CD8-positive, alpha-beta memory T cell (primary cell): Measurements from ENCODE around the gene DMRTC2. TPM values are rescaled to one million over a fixed set of nuclear protein-coding genes. Genes with fewer than 3 reads are reported as not detected.

Experiments used
- CTCF ChIA-PET: fragments of 350-600 bp; sonication (Branson Sonifier 250); formaldehyde crosslinking; loops from one replicate; lab custom pipeline; 2021; ENCODE audit warnings: antibody characterized with exemption; lab: Charles Lee
- POLR2A ChIA-PET: fragments of 350-600 bp; sonication (Branson Sonifier 250); formaldehyde crosslinking; loops from one replicate; lab custom pipeline; 2021; ENCODE audit warnings: antibody characterized with exemption; lab: Charles Lee
- DNase-seq, 5 donors: peaks; one replicate each; pipeline versions ENCODE4 v3.0.0 to v3.0.0-alpha.2; 2020 to 2022; ENCODE audit warnings: mixed read lengths in 1 of 5
- H3K27ac ChIP-seq: one replicate; pipeline ENCODE4 v1.7.0; 2013; ENCODE audit warnings: low read depth, mild to moderate bottlenecking, low read length, moderate library complexity
- H3K27me3 ChIP-seq: 2 replicates; pipeline ENCODE4 v1.7.0; 2013; ENCODE audit warnings: low read length, mild to moderate bottlenecking; ENCODE audit not compliant: insufficient read depth, poor library complexity, severe bottlenecking
- H3K36me3 ChIP-seq: 2 replicates; pipeline ENCODE4 v1.7.0; 2013; ENCODE audit warnings: mild to moderate bottlenecking, low read length, moderate library complexity; ENCODE audit not compliant: insufficient read depth
- H3K4me1 ChIP-seq: 2 replicates; pipeline ENCODE4 v1.7.0; 2013; ENCODE audit warnings: mild to moderate bottlenecking, low read length, moderate library complexity; ENCODE audit not compliant: insufficient read depth
- H3K4me3 ChIP-seq: 2 replicates; pipeline ENCODE4 v1.7.0; 2013; ENCODE audit warnings: mild to moderate bottlenecking, low read length
- H3K9me3 ChIP-seq: 2 replicates; pipeline ENCODE4 v1.7.0; 2013; ENCODE audit warnings: mild to moderate bottlenecking, low read length
- H3K27ac Mint-ChIP-seq, 8 donors: one replicate each; pipeline ENCODE4 v1.8.0; 2020 to 2021; ENCODE audit warnings: mixed read lengths in 8 of 8, mild to moderate bottlenecking in 6 of 8, inconsistent platforms in 3 of 8, moderate library complexity in 3 of 8
- H3K27me3 Mint-ChIP-seq, 2 donors: one replicate each; pipeline ENCODE4 v1.8.0; 2020 to 2021; ENCODE audit warnings: mixed read lengths in 2 of 2, mild to moderate bottlenecking in 1 of 2, moderate library complexity in 1 of 2
- H3K36me3 Mint-ChIP-seq, 3 donors: one replicate each; pipeline ENCODE4 v1.8.0; 2020 to 2021; ENCODE audit warnings: mixed read lengths in 3 of 3, inconsistent platforms in 1 of 3, mild to moderate bottlenecking in 1 of 3
- H3K4me1 Mint-ChIP-seq, 3 donors: one replicate each; pipeline ENCODE4 v1.8.0; 2020 to 2021; ENCODE audit warnings: mixed read lengths in 3 of 3, inconsistent platforms in 1 of 3, mild to moderate bottlenecking in 1 of 3
- H3K4me3 Mint-ChIP-seq, 7 donors: one replicate each; pipeline ENCODE4 v1.8.0; 2020 to 2021; ENCODE audit warnings: mixed read lengths in 7 of 7, mild to moderate bottlenecking in 6 of 7, moderate library complexity in 4 of 7, inconsistent platforms in 2 of 7
- H3K9me3 Mint-ChIP-seq, 5 donors: one replicate each; pipeline ENCODE4 v1.8.0; 2020 to 2022; ENCODE audit warnings: mixed read lengths in 5 of 5, mild to moderate bottlenecking in 3 of 5, moderate library complexity in 2 of 5, inconsistent platforms in 1 of 5
- polyA plus RNA-seq: library from polyadenylated mRNA; unstranded; fragments of 300-500 nt; fragmentation: Illumina TruSeq; gene quantifications from one replicate; pipeline ENCODE4 v1.2.3, GENCODE V29; 2021
- total RNA-seq, 2 experiments: library from RNA; stranded (reverse); gene quantifications; one replicate each; pipeline ENCODE4 v1.2.3, GENCODE V29; 2021

DMRTC2 gene
- total and polyA plus RNA-seq, 3 experiments from 2014 or later: not detected

- CTCF ChIA-PET: interaction anchor here (1.5 to 13.0 kb wide), 5 partner anchors 11 to 53 kb away, joined by 4 to 227 read pairs (median 12); partner anchors contain the start of genes CD79A and RPS19
- H3K9me3 ChIP-seq: no peaks in the 10 kb centered on the region
- Mint-ChIP-seq H3K4me3 (peak overlapping the region in 1 of 7 donors; percentile 18), H3K9me3 (no peaks in the 10 kb centered on the region), H3K27ac (peak overlapping the region in 4 of 8 donors; percentile 87 to 97 (median 94)), H3K36me3 (peaks cover 13 to 71% (median 24%) of the 10 kb centered on the region in 3 donors), H3K4me1 (peaks cover 54 to 78% (median 63%) of the 10 kb centered on the region in 3 donors), H3K27me3 (peaks cover 0 to under 1% of the 10 kb centered on the region in 2 donors)
- peak overlapping the region; percentile 32 for H3K4me3 ChIP-seq
- peaks cover 82% of the 10 kb centered on the region for H3K4me1 ChIP-seq
- no peaks in the 10 kb centered on the region for H3K27me3 ChIP-seq
- H3K27ac ChIP-seq: no peak overlapping the region
- H3K36me3 ChIP-seq: peaks cover 66% of the 10 kb centered on the region
- POLR2A ChIA-PET: interaction anchor here (1.2 to 10.3 kb wide), 4 partner anchors 15 to 36 kb away, joined by 3 to 190 read pairs (median 25); partner anchors contain the start of genes CD79A, ERFL and RPS19
- DNase-seq: no peak
Measured at GRCh38 chr19:41892173-41892902, 47.5 kb downstream of the DMRTC2 start.

GRCh38 chr19:41893899-41894298, 49.1 kb downstream of the DMRTC2 start:
- Histone ChIP-seq H3K4me3 (no peak overlapping the region), H3K4me1 (peaks cover 83% of the 10 kb centered on the region), H3K27me3 (no peaks in the 10 kb centered on the region), H3K27ac (no peak overlapping the region), H3K9me3 (no peaks in the 10 kb centered on the region), H3K36me3 (peaks cover 78% of the 10 kb centered on the region)
- DNase-seq: peak in 1 of 5 donors; percentile 47
- Mint-ChIP-seq H3K27me3 (no peaks in the 10 kb centered on the region), H3K4me3 (peak overlapping the region in 3 of 7 donors; percentile 28 to 55 (median 39)), H3K27ac (peak overlapping the region in 7 of 8 donors; percentile 36 to 95 (median 64)), H3K4me1 (peaks cover 54 to 81% (median 68%) of the 10 kb centered on the region in 3 donors), H3K9me3 (no peaks in the 10 kb centered on the region), H3K36me3 (peaks cover 16 to 74% (median 19%) of the 10 kb centered on the region in 3 donors)
- ChIA-PET CTCF (no interaction called here), POLR2A (no interaction called here)

- Mint-ChIP-seq H3K27me3 (no peaks in the 10 kb centered on the region), H3K27ac (peak overlapping the region in 7 of 8 donors; percentile 36 to 95 (median 73)), H3K4me3 (peak overlapping the region in 1 of 7 donors; percentile 58), H3K4me1 (peaks cover 53 to 81% (median 68%) of the 10 kb centered on the region in 3 donors), H3K9me3 (no peaks in the 10 kb centered on the region), H3K36me3 (peaks cover 18 to 74% (median 19%) of the 10 kb centered on the region in 3 donors)
- H3K27me3 ChIP-seq: no peaks in the 10 kb centered on the region
- H3K27ac ChIP-seq: no peak overlapping the region
- no peak for DNase-seq
- ChIA-PET CTCF (interaction anchor here (2.6 kb wide), 1 partner anchor 34 kb away, joined by 7 read pairs; the partner anchor contains the start of gene RPS19), POLR2A (no interaction called here)
- no peak overlapping the region for H3K4me3 ChIP-seq
- H3K9me3 ChIP-seq: no peaks in the 10 kb centered on the region
- peaks cover 73% of the 10 kb centered on the region for H3K36me3 ChIP-seq
- peaks cover 78% of the 10 kb centered on the region for H3K4me1 ChIP-seq
Measured at GRCh38 chr19:41894350-41894749, 49.5 kb downstream of the DMRTC2 start.

GRCh38 chr19:41895745-41896580, 51.1 kb downstream of the DMRTC2 start:
- Histone ChIP-seq H3K9me3 (no peaks in the 10 kb centered on the region), H3K36me3 (peaks cover 77% of the 10 kb centered on the region), H3K4me1 (peaks cover 69% of the 10 kb centered on the region), H3K4me3 (no peak overlapping the region), H3K27ac (no peak overlapping the region), H3K27me3 (no peaks in the 10 kb centered on the region)
- DNase-seq: no peak
- peak overlapping the region; percentile 62 to 98 (median 82) for H3K27ac Mint-ChIP-seq
- H3K4me3 Mint-ChIP-seq: peak overlapping the region in 3 of 7 donors; percentile 15 to 57 (median 44)
- ChIA-PET CTCF (interaction anchor here (1.0 to 2.6 kb wide), 4 partner anchors 9 to 35 kb away, joined by 3 to 7 read pairs (median 4); partner anchors contain the start of gene RPS19), POLR2A (interaction anchor here (0.9 to 1.2 kb wide), 3 partner anchors 8 to 32 kb away, joined by 3 to 4 read pairs (median 4); partner anchors contain the start of gene ERFL)
- no peaks in the 10 kb centered on the region for H3K9me3 Mint-ChIP-seq
- no peaks in the 10 kb centered on the region for H3K27me3 Mint-ChIP-seq
- peaks cover 44 to 74% (median 68%) of the 10 kb centered on the region in 3 donors for H3K4me1 Mint-ChIP-seq
- H3K36me3 Mint-ChIP-seq: peaks cover 14 to 73% (median 22%) of the 10 kb centered on the region in 3 donors

- Mint-ChIP-seq H3K4me3 (peak overlapping the region in 1 of 7 donors; percentile 15), H3K9me3 (no peaks in the 10 kb centered on the region), H3K27me3 (no peaks in the 10 kb centered on the region), H3K36me3 (peaks cover 11 to 72% (median 21%) of the 10 kb centered on the region in 3 donors), H3K27ac (peak overlapping the region in 6 of 8 donors; percentile 60 to 80 (median 74)), H3K4me1 (peaks cover 42 to 71% (median 65%) of the 10 kb centered on the region in 3 donors)
- Histone ChIP-seq H3K4me3 (no peak overlapping the region), H3K27me3 (no peaks in the 10 kb centered on the region), H3K4me1 (peaks cover 63% of the 10 kb centered on the region), H3K27ac (no peak overlapping the region), H3K36me3 (peaks cover 74% of the 10 kb centered on the region), H3K9me3 (no peaks in the 10 kb centered on the region)
- DNase-seq: no peak
- ChIA-PET POLR2A (no interaction called here), CTCF (interaction anchor here (1.1 to 2.6 kb wide), 3 partner anchors 21 to 36 kb away, joined by 3 to 7 read pairs (median 6); partner anchors contain the start of gene RPS19)
Measured at GRCh38 chr19:41896581-41896942, 51.7 kb downstream of the DMRTC2 start.

- Mint-ChIP-seq H3K27ac (peak overlapping the region in 2 of 8 donors; percentile 6 to 33), H3K9me3 (no peaks in the 10 kb centered on the region), H3K4me3 (no peak overlapping the region), H3K4me1 (peaks cover 40 to 71% (median 66%) of the 10 kb centered on the region in 3 donors), H3K36me3 (peaks cover 10 to 72% (median 21%) of the 10 kb centered on the region in 3 donors), H3K27me3 (no peaks in the 10 kb centered on the region)
- ChIA-PET CTCF (no interaction called here), POLR2A (interaction anchor here (0.6 kb wide), 1 partner anchor 31 kb away, joined by 4 read pairs; the partner anchor contains the start of gene ERFL)
- Histone ChIP-seq H3K4me3 (no peak overlapping the region), H3K27me3 (no peaks in the 10 kb centered on the region), H3K36me3 (peaks cover 74% of the 10 kb centered on the region), H3K9me3 (no peaks in the 10 kb centered on the region), H3K27ac (no peak overlapping the region), H3K4me1 (peaks cover 56% of the 10 kb centered on the region)
- DNase-seq: no peak
Measured at GRCh38 chr19:41897181-41897580, 52.3 kb downstream of the DMRTC2 start.

GRCh38 chr19:41897820-41898219, 53.0 kb downstream of the DMRTC2 start:
- Mint-ChIP-seq H3K4me1 (peaks cover 39 to 71% (median 65%) of the 10 kb centered on the region in 3 donors), H3K36me3 (peaks cover 10 to 75% (median 22%) of the 10 kb centered on the region in 3 donors), H3K9me3 (no peaks in the 10 kb centered on the region), H3K4me3 (peak overlapping the region in 2 of 7 donors; percentile 8 to 9), H3K27me3 (no peaks in the 10 kb centered on the region), H3K27ac (peak overlapping the region in 5 of 8 donors; percentile 17 to 83 (median 70))
- Histone ChIP-seq H3K9me3 (no peaks in the 10 kb centered on the region), H3K27me3 (no peaks in the 10 kb centered on the region), H3K27ac (no peak overlapping the region), H3K36me3 (peaks cover 74% of the 10 kb centered on the region), H3K4me1 (peaks cover 50% of the 10 kb centered on the region), H3K4me3 (no peak overlapping the region)
- no peak for DNase-seq
- POLR2A ChIA-PET: interaction anchor here (0.6 to 2.3 kb wide), 5 partner anchors 10 to 38 kb away, joined by 4 to 11 read pairs (median 4); partner anchors contain the start of genes ERFL and RPS19
- CTCF ChIA-PET: interaction anchor here (1.1 kb wide), 1 partner anchor 10 kb away, joined by 5 read pairs; no protein-coding TSS in a partner anchor
